ENCODE measurements around the gene TSSK1B.

Gene TSSK1B

DNA sequence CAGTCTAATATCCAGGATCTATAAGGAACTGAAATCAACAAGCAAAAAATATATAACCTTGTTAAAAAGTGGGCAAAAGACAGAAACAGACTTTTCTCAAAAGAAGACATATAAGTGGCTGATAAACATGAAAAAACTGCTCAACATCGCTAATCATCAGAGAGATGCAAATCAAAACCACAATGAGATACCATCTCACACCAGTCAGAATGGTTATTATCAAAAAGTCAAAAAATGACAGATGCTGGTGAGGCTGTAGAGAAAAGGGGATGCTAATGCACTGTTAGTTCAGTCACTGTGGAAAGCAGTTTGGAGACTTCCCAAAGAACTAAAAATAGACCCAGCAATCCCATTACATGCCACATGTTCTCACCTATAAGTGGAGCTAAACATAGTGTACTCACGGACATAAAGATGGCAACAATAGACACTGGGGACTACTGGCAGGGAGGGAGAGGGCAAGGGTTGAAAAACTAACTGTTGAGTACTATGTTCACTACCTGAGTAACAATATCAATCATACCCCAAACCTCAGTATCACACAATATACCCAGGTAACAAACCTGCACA is 11.7 kb upstream of the TSSK1B start:
- TF ChIP-seq, protein P1, sequence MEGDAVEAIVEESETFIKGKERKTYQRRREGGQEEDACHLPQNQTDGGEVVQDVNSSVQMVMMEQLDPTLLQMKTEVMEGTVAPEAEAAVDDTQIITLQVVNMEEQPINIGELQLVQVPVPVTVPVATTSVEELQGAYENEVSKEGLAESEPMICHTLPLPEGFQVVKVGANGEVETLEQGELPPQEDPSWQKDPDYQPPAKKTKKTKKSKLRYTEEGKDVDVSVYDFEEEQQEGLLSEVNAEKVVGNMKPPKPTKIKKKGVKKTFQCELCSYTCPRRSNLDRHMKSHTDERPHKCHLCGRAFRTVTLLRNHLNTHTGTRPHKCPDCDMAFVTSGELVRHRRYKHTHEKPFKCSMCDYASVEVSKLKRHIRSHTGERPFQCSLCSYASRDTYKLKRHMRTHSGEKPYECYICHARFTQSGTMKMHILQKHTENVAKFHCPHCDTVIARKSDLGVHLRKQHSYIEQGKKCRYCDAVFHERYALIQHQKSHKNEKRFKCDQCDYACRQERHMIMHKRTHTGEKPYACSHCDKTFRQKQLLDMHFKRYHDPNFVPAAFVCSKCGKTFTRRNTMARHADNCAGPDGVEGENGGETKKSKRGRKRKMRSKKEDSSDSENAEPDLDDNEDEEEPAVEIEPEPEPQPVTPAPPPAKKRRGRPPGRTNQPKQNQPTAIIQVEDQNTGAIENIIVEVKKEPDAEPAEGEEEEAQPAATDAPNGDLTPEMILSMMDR (IDR thresholded peaks at IDR 0.05) = no peak
- Mint-ChIP-seq H3K4me1 (no peaks in the 10 kb centered on the region), H3K4me3 (no peak overlapping the region), H3K27me3 (ENCODE audit: low read depth, poor library complexity) (peaks cover 7% of the 10 kb centered on the region), H3K9me3 (peaks cover 34% of the 10 kb centered on the region), H3K27ac (no peak overlapping the region), H3K36me3 (ENCODE audit: low read depth) (no peaks in the 10 kb centered on the region)
- no peak for DNase-seq

DNA sequence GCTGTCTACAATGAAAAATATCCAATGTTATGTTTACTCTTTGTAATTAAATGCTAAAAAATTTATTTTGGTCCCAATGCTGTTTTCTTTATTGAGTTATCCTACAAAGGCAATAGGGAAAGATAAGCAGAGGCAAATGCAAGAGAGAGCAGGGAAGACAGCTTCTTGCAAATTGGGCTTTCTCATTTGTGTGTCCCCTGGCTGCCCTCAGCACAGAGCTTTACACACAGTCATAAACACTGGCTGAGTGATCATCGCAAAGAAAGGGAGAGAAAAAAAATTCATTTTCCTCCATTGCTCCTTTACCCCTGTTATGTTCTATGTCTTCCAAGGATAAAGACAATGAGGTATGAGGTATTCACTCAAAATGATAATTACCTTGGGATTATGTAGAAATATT is 2.3 kb upstream of the TSSK1B start:
- Mint-ChIP-seq H3K9me3 (no peaks in the 10 kb centered on the region), H3K4me1 (peaks cover 10% of the 10 kb centered on the region), H3K27me3 (ENCODE audit: low read depth, poor library complexity) (peaks cover 24% of the 10 kb centered on the region), H3K4me3 (no peak overlapping the region), H3K27ac (no peak overlapping the region), H3K36me3 (ENCODE audit: low read depth) (no peaks in the 10 kb centered on the region)
- TF ChIP-seq, protein P1 (IDR thresholded peaks at IDR 0.05) = no peak
- no peak for DNase-seq

DNA sequence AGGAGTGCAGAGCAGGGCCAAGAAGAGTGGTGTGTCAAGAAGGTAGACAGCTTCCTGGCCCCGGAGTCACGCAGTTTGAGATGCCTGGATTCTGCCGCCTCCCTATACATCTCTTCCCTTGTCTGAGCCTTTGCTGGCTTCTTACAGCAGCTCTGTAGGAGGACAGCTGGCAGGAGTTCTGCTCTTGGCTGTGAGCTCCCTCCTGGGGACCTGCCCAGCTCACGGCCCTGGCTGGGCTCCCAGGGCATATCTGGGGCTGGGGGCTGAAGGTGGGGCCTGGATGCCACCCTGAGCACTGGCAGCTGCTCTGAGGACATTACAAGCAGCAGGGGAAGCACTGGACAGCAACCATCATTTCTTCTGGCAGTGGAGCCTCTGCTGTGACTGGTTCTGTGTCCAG is 786 bp upstream of the TSSK1B start:
- TF ChIP-seq, protein P1 (IDR thresholded peaks at IDR 0.05) = no peak
- H3K27ac Mint-ChIP-seq = no peak overlapping the region
- no peak overlapping the region for H3K4me3 Mint-ChIP-seq
- no peaks in the 10 kb centered on the region for H3K9me3 Mint-ChIP-seq
- peaks cover 10% of the 10 kb centered on the region for H3K4me1 Mint-ChIP-seq
- no peak for DNase-seq
- peaks cover 21% of the 10 kb centered on the region for H3K27me3 Mint-ChIP-seq (ENCODE audit: low read depth, poor library complexity)
- H3K36me3 Mint-ChIP-seq (ENCODE audit: low read depth) = no peaks in the 10 kb centered on the region

DNA sequence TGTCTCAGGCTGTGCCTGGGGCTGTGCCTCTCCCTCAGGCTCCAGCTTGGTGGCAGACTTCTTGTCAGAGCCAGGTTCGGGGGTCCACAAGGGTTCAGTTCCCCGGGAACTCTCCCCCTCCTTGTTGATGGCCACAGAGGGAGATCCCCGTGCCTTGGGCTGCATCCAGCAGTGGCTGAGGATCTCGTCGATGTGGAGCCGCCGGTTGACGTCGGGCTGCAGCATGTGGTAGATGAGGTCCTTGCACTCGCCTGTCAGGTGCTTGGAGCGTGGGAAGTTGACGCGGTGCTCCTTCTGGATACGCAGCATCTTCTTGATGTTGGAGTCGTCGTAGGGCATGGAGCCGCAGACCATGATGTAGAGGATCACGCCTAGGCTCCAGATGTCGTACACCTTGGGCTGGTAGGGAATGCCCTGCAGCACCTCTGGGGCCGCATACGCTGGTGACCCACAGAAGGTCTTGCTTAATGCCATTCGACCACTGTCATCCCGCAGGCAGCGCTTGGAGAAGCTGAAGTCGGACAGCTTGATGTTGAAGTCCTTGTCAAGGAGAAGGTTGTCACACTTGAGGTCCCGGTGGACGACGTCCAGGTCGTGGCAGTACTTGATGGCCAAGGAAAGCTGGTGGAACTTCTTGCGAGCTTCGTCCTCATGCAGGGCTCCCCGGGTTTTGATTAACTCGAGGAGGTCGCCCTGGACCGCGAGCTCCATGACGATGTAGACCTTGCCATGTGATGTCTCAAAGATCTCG is 752 bp downstream of the TSSK1B start:
- Mint-ChIP-seq H3K27ac (no peak overlapping the region), H3K9me3 (no peaks in the 10 kb centered on the region), H3K4me1 (peaks cover 10% of the 10 kb centered on the region), H3K4me3 (no peak overlapping the region), H3K36me3 (ENCODE audit: low read depth) (no peaks in the 10 kb centered on the region), H3K27me3 (ENCODE audit: low read depth, poor library complexity) (peaks cover 14% of the 10 kb centered on the region)
- DNase-seq = no peak
- TF ChIP-seq, protein P1 (IDR thresholded peaks at IDR 0.05) = no peak

DNA sequence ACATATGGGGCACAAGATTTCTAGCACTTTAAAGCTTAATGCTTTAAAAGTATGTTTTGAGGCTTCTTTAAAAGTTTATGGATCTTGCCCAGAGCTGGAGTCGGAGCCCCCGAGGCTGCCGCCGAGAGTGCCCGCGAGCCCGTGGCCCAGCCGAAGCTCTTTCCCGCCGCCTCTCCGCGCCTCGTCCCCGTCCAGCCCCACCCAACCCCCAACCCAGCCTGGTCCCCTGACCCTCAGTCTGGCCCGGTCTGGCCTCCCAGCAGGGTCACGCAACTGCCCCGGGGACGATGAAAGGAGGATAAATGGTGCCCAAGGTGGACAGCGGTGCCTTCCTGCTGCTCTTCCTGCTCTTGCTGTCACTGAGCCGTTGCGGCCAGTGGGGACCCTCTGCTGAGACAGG is 1.7 kb downstream of the TSSK1B start:
- H3K27me3 Mint-ChIP-seq (ENCODE audit: low read depth, poor library complexity) = peaks cover 14% of the 10 kb centered on the region
- no peaks in the 10 kb centered on the region for H3K36me3 Mint-ChIP-seq (ENCODE audit: low read depth)
- H3K4me3 Mint-ChIP-seq = no peak overlapping the region
- no peak overlapping the region for H3K27ac Mint-ChIP-seq
- no peaks in the 10 kb centered on the region for H3K9me3 Mint-ChIP-seq
- H3K4me1 Mint-ChIP-seq = peaks cover 10% of the 10 kb centered on the region
- DNase-seq = no peak
- TF ChIP-seq, protein P1 (IDR thresholded peaks at IDR 0.05) = no peak

Measured in nephron progenitor cell (in vitro differentiated cells).